K562 (cell line): ENCODE measurements around the gene ABHD1. TPM values are rescaled to one million over a fixed set of nuclear protein-coding genes. Genes with fewer than 3 reads are reported as not detected.

Experiments
- ATAC-seq: fragments of 200-7000 bp; cut with Tn5 transposase; 3 replicates; pipeline ENCODE4 v1.9.1; 2020; ENCODE audit warnings: moderate library complexity
- BruUV-seq: library from RNA; stranded (reverse); fragments of 400-500 nt; replicated peaks from 2 replicates; lab custom pipeline; 2021; lab: Mats Ljungman, UMichigan
- CTCF ChIA-PET: fragments of 300-600 bp; formaldehyde crosslinking; extraction: SDS; loops from one replicate; lab custom pipeline; 2021; ENCODE audit warnings: low intra/inter-chr PET ratio; lab: Yijun Ruan, JAX
- POLR2A ChIA-PET: fragments of 300-600, 350-650 bp; sonication (Branson Sonifier 250); formaldehyde crosslinking; extraction: SDS; loops from one replicate; lab custom pipeline; 2021; ENCODE audit warnings: antibody characterized with exemption, inconsistent platforms; lab: Yijun Ruan, JAX
- DNase-seq, 4 experiments: peaks; one replicate each; pipeline versions ENCODE4 v3.0.0 to v3.0.0-alpha.2; 2011 to 2018; ENCODE audit warnings: low spot score in 3 of 4, mixed read lengths in 3 of 4; ENCODE audit errors: extremely low read depth in 1 of 4
- FAIRE-seq: peaks from 2 replicates; lab custom pipeline; 2011; peaks lifted over from hg19 to GRCh38; lab: Jason Lieb, UNC
- H2AFZ ChIP-seq: 2 replicates; pipeline ENCODE4 v1.6.0; 2011; ENCODE audit warnings: low read depth, low read length, control low read depth, inconsistent platforms
- H3K27ac ChIP-seq: fragments of 200-600 bp; 3 replicates; pipeline ENCODE4 v1.8.0; 2011; ENCODE audit warnings: low read depth, mild to moderate bottlenecking, control low read depth, inconsistent platforms, low read length, moderate library complexity, mixed read lengths; ENCODE audit errors: extremely low read depth
- H3K27me3 ChIP-seq, 2 experiments: fragments of 300-600 bp in 1 of 2; 2 replicates in 1 of 2; 3 replicates in 1 of 2; pipeline versions ENCODE4 v1.6.0 to v1.8.0; 2011; ENCODE audit warnings: inconsistent platforms in 2 of 2, low read length in 2 of 2, mild to moderate bottlenecking in 1 of 2, mixed read lengths in 1 of 2, moderate library complexity in 1 of 2; ENCODE audit not compliant: control insufficient read depth in 2 of 2, insufficient read depth in 2 of 2
- H3K36me3 ChIP-seq: fragments of 300-600 bp; 3 replicates; pipeline ENCODE4 v1.8.0; 2011; ENCODE audit warnings: mild to moderate bottlenecking, low read length, inconsistent platforms; ENCODE audit not compliant: control insufficient read depth, insufficient read depth
- H3K4me1 ChIP-seq, 2 experiments: fragments of 200-600 bp in 1 of 2; replicated peaks in 1 of 2; 2 replicates in 1 of 2; 3 replicates in 1 of 2; pipeline versions ENCODE4 v1.5.1 to v1.8.0; 2011; ENCODE audit warnings: inconsistent platforms in 2 of 2, low read length in 2 of 2, mild to moderate bottlenecking in 1 of 2, mixed read lengths in 1 of 2, moderate library complexity in 1 of 2; ENCODE audit not compliant: control insufficient read depth in 2 of 2, insufficient read depth in 2 of 2
- H3K4me2 ChIP-seq: 2 replicates; pipeline ENCODE4 v1.6.1; 2011; ENCODE audit warnings: low read length, control low read depth, inconsistent platforms, mixed read lengths; ENCODE audit not compliant: insufficient read depth
- H3K4me3 ChIP-seq: fragments of 200-600 bp; sonication (generic), shearing (Covaris generic); 2 replicates; pipeline ENCODE4 v1.5.1; 2016; ENCODE audit warnings: control low read depth, inconsistent platforms
- H3K79me2 ChIP-seq: fragments of 200-600 bp; 3 replicates; pipeline ENCODE4 v1.8.0; 2011; ENCODE audit warnings: low read length, inconsistent platforms; ENCODE audit not compliant: control insufficient read depth, insufficient read depth
- H3K9ac ChIP-seq, 2 experiments: 2 replicates each; pipeline versions ENCODE4 v1.6.0 to v1.6.1; 2011; ENCODE audit warnings: low read depth in 2 of 2, low read length in 2 of 2, control low read depth in 1 of 2, inconsistent platforms in 1 of 2, mild to moderate bottlenecking in 1 of 2, mixed read lengths in 1 of 2; ENCODE audit not compliant: insufficient read depth in 1 of 2
- H3K9me1 ChIP-seq: one replicate; pipeline ENCODE4 v1.6.0; 2011; ENCODE audit warnings: inconsistent platforms, mild to moderate bottlenecking, low read length, moderate library complexity; ENCODE audit not compliant: control insufficient read depth, insufficient read depth
- H3K9me3 ChIP-seq: replicated peaks from 2 replicates; pipeline ENCODE4 v1.5.1; 2011; ENCODE audit warnings: low read depth, low read length, inconsistent platforms; ENCODE audit not compliant: control insufficient read depth, insufficient read depth
- H4K20me1 ChIP-seq: replicated peaks from 2 replicates; pipeline ENCODE4 v1.6.1; 2011; ENCODE audit warnings: low read length, inconsistent platforms, mixed read lengths; ENCODE audit not compliant: control insufficient read depth, insufficient read depth
- WGBS: fragments of 100-300 bp; shearing (Covaris generic); methylation state at CpG from one replicate; pipeline ENCODE4 v1.1.6; 2016; ENCODE audit warnings: low coverage, mixed read lengths; ENCODE audit not compliant: insufficient coverage; ENCODE audit errors: missing lambda C conversion rate; 5-methylcytosine and 5-hydroxymethylcytosine counted together
- in situ Hi-C: fragments of 300-500 bp; cut with MboI; formaldehyde crosslinking; loops from 4 replicates; pipeline ENCODE4 v1.15.0; 2018; ENCODE audit warnings: inconsistent platforms, mixed read lengths
- intact Hi-C: fragments of 100-400 bp; cut with micrococcal nuclease; formaldehyde crosslinking; loops from 2 replicates; pipeline ENCODE4 v1.14.2; 2022
- polyA plus RNA-seq, 8 experiments: library from polyadenylated mRNA; depleted of rRNA in 4 of 8; stranded (reverse) in 5 of 8; unstranded in 3 of 8; fragments of >200 nt; fragmentation: Nextera tagmentation in 2 of 8; fragmentation: Illumina TruSeq in 1 of 8; extraction: Ambion mirVana in 2 of 8; extraction: Trizol in 1 of 8; gene quantifications; 2 replicates each; pipeline versions ENCODE4 v1.2.1 to v1.2.3, GENCODE V29; 2011 to 2014; ENCODE audit warnings: inconsistent platforms in 1 of 8, missing spikeins in 1 of 8
- total RNA-seq, 7 experiments: library from RNA; depleted of rRNA in 6 of 7; stranded (reverse); fragments of >200 nt in 6 of 7; fragmentation: Illumina TruSeq in 2 of 7; extraction: Trizol in 2 of 7; gene quantifications; 2 replicates each; pipeline versions ENCODE4 v1.2.1 to v1.2.3, GENCODE V29; 2011 to 2021; ENCODE audit warnings: low replicate concordance in 1 of 7
- TF ChIP-seq, protein P1 (sequence below): fragments of 450-650 bp; formaldehyde crosslinking; conservative IDR thresholded peaks from 2 replicates; pipeline ENCODE4 v1.4.0; 2022; ENCODE audit warnings: mild to moderate bottlenecking, missing genetic modification characterization
- TF ChIP-seq, protein P2 (sequence below): fragments of 450-650 bp; formaldehyde crosslinking; IDR thresholded peaks from 2 replicates; pipeline ENCODE4 v1.4.0; 2020; ENCODE audit warnings: mild to moderate bottlenecking, moderate library complexity

Gene ABHD1
- total and polyA plus RNA-seq, 9 of the 15 experiments (the other 6 are each of a cell fraction or from before 2014, with no cell fraction given): 0.10 to 0.16 (median 0.11) TPM; not detected in 5

- peak overlapping the region; percentile 44; the same call in 1 of the 2 replicates for H3K4me2 ChIP-seq
- WGBS: 59% methylated on average over 13 of the region's 14 CpGs
These were observed 34.3 kb upstream of the ABHD1 start for GRCh38 chr2:27089111-27089954.

More at GRCh38 chr2:27089111-27089954, 34.3 kb upstream of the ABHD1 start:
- Histone ChIP-seq H3K36me3 (no peaks in the 10 kb centered on the region; the same call in 2 of the 3 replicates), H3K9ac (peak overlapping the region; percentile 40 to 74; a peak in 3 of 4 replicates), H4K20me1 (no peaks in the 10 kb centered on the region), H3K27ac (no peak overlapping the region; the same call in 2 of the 3 replicates), H2AFZ (peak overlapping the region; percentile 75; the same call in 1 of the 2 replicates), H3K79me2 (peaks cover 13% of the 10 kb centered on the region; the same call in 2 of the 3 replicates), H3K9me3 (no peaks in the 10 kb centered on the region), H3K9me1 (no peaks in the 10 kb centered on the region), H3K4me3 (no peak overlapping the region), H3K4me1 (peaks cover 47 to 62% of the 10 kb centered on the region in 2 experiments), H3K27me3 (no peaks in the 10 kb centered on the region)
- CTCF ChIA-PET: no interaction called here
- POLR2A ChIA-PET: interaction anchor here (0.6 to 1.0 kb wide), 2 partner anchors 122 to 146 kb away, joined by 3 to 4 read pairs; no protein-coding TSS in a partner anchor
- no peak for DNase-seq
- ATAC-seq: no peak
- TF ChIP-seq, protein P1, sequence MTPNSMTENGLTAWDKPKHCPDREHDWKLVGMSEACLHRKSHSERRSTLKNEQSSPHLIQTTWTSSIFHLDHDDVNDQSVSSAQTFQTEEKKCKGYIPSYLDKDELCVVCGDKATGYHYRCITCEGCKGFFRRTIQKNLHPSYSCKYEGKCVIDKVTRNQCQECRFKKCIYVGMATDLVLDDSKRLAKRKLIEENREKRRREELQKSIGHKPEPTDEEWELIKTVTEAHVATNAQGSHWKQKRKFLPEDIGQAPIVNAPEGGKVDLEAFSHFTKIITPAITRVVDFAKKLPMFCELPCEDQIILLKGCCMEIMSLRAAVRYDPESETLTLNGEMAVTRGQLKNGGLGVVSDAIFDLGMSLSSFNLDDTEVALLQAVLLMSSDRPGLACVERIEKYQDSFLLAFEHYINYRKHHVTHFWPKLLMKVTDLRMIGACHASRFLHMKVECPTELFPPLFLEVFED (CRISPR knock-in tag): no peak
- TF ChIP-seq, protein P2, sequence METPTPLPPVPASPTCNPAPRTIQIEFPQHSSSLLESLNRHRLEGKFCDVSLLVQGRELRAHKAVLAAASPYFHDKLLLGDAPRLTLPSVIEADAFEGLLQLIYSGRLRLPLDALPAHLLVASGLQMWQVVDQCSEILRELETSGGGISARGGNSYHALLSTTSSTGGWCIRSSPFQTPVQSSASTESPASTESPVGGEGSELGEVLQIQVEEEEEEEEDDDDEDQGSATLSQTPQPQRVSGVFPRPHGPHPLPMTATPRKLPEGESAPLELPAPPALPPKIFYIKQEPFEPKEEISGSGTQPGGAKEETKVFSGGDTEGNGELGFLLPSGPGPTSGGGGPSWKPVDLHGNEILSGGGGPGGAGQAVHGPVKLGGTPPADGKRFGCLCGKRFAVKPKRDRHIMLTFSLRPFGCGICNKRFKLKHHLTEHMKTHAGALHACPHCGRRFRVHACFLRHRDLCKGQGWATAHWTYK (CRISPR knock-in tag): 0 out of 2 replicates have a peak, but pooled peaks have one; percentile 63
- BruUV-seq: no TSS peak
- intact Hi-C loops (no loop called here), in situ Hi-C loops (loop anchor here (5.0 kb wide), 1 partner anchor 127 kb away; no protein-coding TSS in a partner anchor)
- no peak for FAIRE-seq
